ENCODE data around the gene MAP6. TPM values are rescaled to one million over a fixed set of nuclear protein-coding genes. Genes with fewer than 3 reads are reported as not detected.

The MAP6 gene
- total and polyA plus RNA-seq, 2 experiments from 2014 or later, result 0.31 to 1.2 TPM

GRCh38 chr11:75570559-75571139, 98.2 kb downstream of the MAP6 start:
- no peak overlapping the region; the same call in 1 of the 2 replicates for H3K27ac Mint-ChIP-seq
- peaks cover 25% of the 10 kb centered on the region for H3K79me2 ChIP-seq (replicated peaks; ENCODE audit: insufficient read depth)
- H3K4me3 Mint-ChIP-seq, result no peak overlapping the region
- H3K27me3 Mint-ChIP-seq (ENCODE audit: insufficient read depth, low read depth, poor library complexity), result peaks cover 24% of the 10 kb centered on the region
- H3K27me3 ChIP-seq (ENCODE audit: insufficient read depth), result no peaks in the 10 kb centered on the region
- H4K20me1 ChIP-seq (replicated peaks; ENCODE audit: insufficient read depth), result peaks cover 27% of the 10 kb centered on the region
- H3K36me3 Mint-ChIP-seq (ENCODE audit: low read depth), result peaks cover 78% of the 10 kb centered on the region
- peaks cover 4% of the 10 kb centered on the region for H3K4me1 Mint-ChIP-seq
- TF ChIP-seq POLR2AphosphoS5 (IDR thresholded peaks at IDR 0.05; ENCODE audit: low read depth), result no peak
- no peak overlapping the region for H3K27ac ChIP-seq (ENCODE audit: low read depth)
- H3K4me1 ChIP-seq (ENCODE audit: insufficient read depth), result peaks cover 4% of the 10 kb centered on the region
- peaks cover 57% of the 10 kb centered on the region for H3K36me3 ChIP-seq (ENCODE audit: insufficient read depth)
- peaks cover 36% of the 10 kb centered on the region for H3F3A ChIP-seq (replicated peaks; ENCODE audit: low read depth)
- H3K9me3 Mint-ChIP-seq, result no peaks in the 10 kb centered on the region
- DNase-seq (ENCODE audit: low spot score) (no peak), ATAC-seq (no peak)
- H2AFZ ChIP-seq, result no peak overlapping the region
- H3K9me2 ChIP-seq (ENCODE audit: insufficient read depth), result no peaks in the 10 kb centered on the region
- H3K4me2 ChIP-seq, result no peak overlapping the region
- no peak overlapping the region for H3K4me3 ChIP-seq

- Histone ChIP-seq H3K36me3 (ENCODE audit: insufficient read depth) (peaks cover 60% of the 10 kb centered on the region), H3K4me1 (ENCODE audit: insufficient read depth) (peaks cover 21% of the 10 kb centered on the region), H3K4me2 (no peak overlapping the region), H3K27ac (ENCODE audit: low read depth) (no peak overlapping the region), H2AFZ (no peak overlapping the region), H4K20me1 (replicated peaks; ENCODE audit: insufficient read depth) (peaks cover 40% of the 10 kb centered on the region), H3K9me2 (ENCODE audit: insufficient read depth) (no peaks in the 10 kb centered on the region), H3K4me3 (no peak overlapping the region), H3K27me3 (ENCODE audit: insufficient read depth) (no peaks in the 10 kb centered on the region), H3F3A (replicated peaks; ENCODE audit: low read depth) (peaks cover 23% of the 10 kb centered on the region; the same call in 1 of the 2 replicates), H3K79me2 (replicated peaks; ENCODE audit: insufficient read depth) (peaks cover 44% of the 10 kb centered on the region)
- DNase-seq (ENCODE audit: low spot score) (no peak), ATAC-seq (no peak)
- peaks cover 18% of the 10 kb centered on the region for H3K27me3 Mint-ChIP-seq (ENCODE audit: insufficient read depth, low read depth, poor library complexity)
- peak overlapping the region; percentile 52; the same call in 1 of the 2 replicates for H3K27ac Mint-ChIP-seq
- peaks cover 23% of the 10 kb centered on the region for H3K4me1 Mint-ChIP-seq
- TF ChIP-seq, protein P1, sequence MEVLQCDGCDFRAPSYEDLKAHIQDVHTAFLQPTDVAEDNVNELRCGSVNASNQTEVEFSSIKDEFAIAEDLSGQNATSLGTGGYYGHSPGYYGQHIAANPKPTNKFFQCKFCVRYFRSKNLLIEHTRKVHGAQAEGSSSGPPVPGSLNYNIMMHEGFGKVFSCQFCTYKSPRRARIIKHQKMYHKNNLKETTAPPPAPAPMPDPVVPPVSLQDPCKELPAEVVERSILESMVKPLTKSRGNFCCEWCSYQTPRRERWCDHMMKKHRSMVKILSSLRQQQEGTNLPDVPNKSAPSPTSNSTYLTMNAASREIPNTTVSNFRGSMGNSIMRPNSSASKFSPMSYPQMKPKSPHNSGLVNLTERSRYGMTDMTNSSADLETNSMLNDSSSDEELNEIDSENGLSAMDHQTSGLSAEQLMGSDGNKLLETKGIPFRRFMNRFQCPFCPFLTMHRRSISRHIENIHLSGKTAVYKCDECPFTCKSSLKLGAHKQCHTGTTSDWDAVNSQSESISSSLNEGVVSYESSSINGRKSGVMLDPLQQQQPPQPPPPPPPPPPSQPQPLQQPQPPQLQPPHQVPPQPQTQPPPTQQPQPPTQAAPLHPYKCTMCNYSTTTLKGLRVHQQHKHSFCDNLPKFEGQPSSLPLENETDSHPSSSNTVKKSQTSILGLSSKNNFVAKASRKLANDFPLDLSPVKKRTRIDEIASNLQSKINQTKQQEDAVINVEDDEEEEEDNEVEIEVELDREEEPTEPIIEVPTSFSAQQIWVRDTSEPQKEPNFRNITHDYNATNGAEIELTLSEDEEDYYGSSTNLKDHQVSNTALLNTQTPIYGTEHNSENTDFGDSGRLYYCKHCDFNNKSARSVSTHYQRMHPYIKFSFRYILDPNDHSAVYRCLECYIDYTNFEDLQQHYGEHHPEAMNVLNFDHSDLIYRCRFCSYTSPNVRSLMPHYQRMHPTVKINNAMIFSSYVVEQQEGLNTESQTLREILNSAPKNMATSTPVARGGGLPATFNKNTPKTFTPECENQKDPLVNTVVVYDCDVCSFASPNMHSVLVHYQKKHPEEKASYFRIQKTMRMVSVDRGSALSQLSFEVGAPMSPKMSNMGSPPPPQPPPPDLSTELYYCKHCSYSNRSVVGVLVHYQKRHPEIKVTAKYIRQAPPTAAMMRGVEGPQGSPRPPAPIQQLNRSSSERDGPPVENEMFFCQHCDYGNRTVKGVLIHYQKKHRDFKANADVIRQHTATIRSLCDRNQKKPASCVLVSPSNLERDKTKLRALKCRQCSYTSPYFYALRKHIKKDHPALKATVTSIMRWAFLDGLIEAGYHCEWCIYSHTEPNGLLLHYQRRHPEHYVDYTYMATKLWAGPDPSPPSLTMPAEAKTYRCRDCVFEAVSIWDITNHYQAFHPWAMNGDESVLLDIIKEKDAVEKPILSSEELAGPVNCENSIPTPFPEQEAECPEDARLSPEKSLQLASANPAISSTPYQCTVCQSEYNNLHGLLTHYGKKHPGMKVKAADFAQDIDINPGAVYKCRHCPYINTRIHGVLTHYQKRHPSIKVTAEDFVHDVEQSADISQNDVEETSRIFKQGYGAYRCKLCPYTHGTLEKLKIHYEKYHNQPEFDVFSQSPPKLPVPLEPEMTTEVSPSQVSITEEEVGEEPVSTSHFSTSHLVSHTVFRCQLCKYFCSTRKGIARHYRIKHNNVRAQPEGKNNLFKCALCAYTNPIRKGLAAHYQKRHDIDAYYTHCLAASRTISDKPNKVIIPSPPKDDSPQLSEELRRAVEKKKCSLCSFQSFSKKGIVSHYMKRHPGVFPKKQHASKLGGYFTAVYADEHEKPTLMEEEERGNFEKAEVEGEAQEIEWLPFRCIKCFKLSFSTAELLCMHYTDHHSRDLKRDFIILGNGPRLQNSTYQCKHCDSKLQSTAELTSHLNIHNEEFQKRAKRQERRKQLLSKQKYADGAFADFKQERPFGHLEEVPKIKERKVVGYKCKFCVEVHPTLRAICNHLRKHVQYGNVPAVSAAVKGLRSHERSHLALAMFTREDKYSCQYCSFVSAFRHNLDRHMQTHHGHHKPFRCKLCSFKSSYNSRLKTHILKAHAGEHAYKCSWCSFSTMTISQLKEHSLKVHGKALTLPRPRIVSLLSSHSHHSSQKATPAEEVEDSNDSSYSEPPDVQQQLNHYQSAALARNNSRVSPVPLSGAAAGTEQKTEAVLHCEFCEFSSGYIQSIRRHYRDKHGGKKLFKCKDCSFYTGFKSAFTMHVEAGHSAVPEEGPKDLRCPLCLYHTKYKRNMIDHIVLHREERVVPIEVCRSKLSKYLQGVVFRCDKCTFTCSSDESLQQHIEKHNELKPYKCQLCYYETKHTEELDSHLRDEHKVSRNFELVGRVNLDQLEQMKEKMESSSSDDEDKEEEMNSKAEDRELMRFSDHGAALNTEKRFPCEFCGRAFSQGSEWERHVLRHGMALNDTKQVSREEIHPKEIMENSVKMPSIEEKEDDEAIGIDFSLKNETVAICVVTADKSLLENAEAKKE (CRISPR knock-in tag; IDR thresholded peaks at IDR 0.05), result no peak
- no peak for TF ChIP-seq CTCF (conservative IDR thresholded peaks at IDR 0.05; ENCODE audit: low read depth in 2 of 2)
- no peak for TF ChIP-seq ZNF114 (CRISPR knock-in tag; IDR thresholded peaks at IDR 0.05)
- TF ChIP-seq EZH2phosphoT487 (IDR thresholded peaks at IDR 0.05; ENCODE audit: unreplicated experiment), result no peak
- no peaks in the 10 kb centered on the region for H3K9me3 Mint-ChIP-seq
- H3K4me3 Mint-ChIP-seq, result no peak overlapping the region
- H3K36me3 Mint-ChIP-seq (ENCODE audit: low read depth), result peaks cover 90% of the 10 kb centered on the region
Measured at GRCh38 chr11:75568616-75569219, 100.1 kb downstream of the MAP6 start.
